Neural cell (in vitro differentiated cells): ENCODE results near the gene FEN1. TPM values are rescaled to one million over a fixed set of nuclear protein-coding genes. Genes with fewer than 3 reads are reported as not detected.

Experiments used
- H2AFZ ChIP-seq: fragments of 200-600, 300-800 bp; sonication (generic), shearing (Covaris generic); 2 replicates; pipeline ENCODE4 v1.6.0; 2014; ENCODE audit warnings: low read depth, mild to moderate bottlenecking, antibody characterized with exemption, low read length, moderate library complexity
- H3F3A ChIP-seq: fragments of 200-600 bp; shearing (Covaris generic); 2 replicates; pipeline ENCODE4 v1.6.1; 2016; ENCODE audit warnings: mild to moderate bottlenecking, moderate library complexity, mixed read lengths, antibody characterized with exemption, low read length; ENCODE audit not compliant: insufficient read depth, poor library complexity, severe bottlenecking
- H3K27ac ChIP-seq: fragments of 200-600, 300-800 bp; sonication (generic), shearing (Covaris generic); 2 replicates; pipeline ENCODE4 v1.5.1; 2014; ENCODE audit warnings: mild to moderate bottlenecking, low read length, moderate library complexity
- H3K27me3 ChIP-seq: fragments of 300-800, 200-600 bp; sonication (generic), shearing (Covaris generic); 2 replicates; pipeline ENCODE4 v1.6.0; 2014; ENCODE audit warnings: mild to moderate bottlenecking, low read depth, low read length, moderate library complexity; ENCODE audit not compliant: insufficient read depth
- H3K36me3 ChIP-seq: fragments of 300-800, 200-600 bp; sonication (generic), shearing (Covaris generic); 2 replicates; pipeline ENCODE4 v1.5.1; 2014; ENCODE audit warnings: mild to moderate bottlenecking, antibody characterized with exemption, low read length, moderate library complexity; ENCODE audit not compliant: insufficient read depth
- H3K4me2 ChIP-seq: fragments of 300-800, 200-600 bp; sonication (generic), shearing (Covaris generic); 2 replicates; pipeline ENCODE4 v1.6.0; 2014; ENCODE audit warnings: mild to moderate bottlenecking, low read length
- H3K4me3 ChIP-seq: fragments of 300-800, 200-600 bp; sonication (generic), shearing (Covaris generic); 2 replicates; pipeline ENCODE4 v1.5.1; 2014; ENCODE audit warnings: mild to moderate bottlenecking, low read length, moderate library complexity
- H3K79me2 ChIP-seq: fragments of 200-600 bp; shearing (Covaris generic); replicated peaks from 2 replicates; pipeline ENCODE4 v1.6.0; 2014; ENCODE audit warnings: mild to moderate bottlenecking, low read length, moderate library complexity; ENCODE audit not compliant: insufficient read depth
- H3K9ac ChIP-seq: fragments of 300-800, 200-600 bp; sonication (generic), shearing (Covaris generic); 2 replicates; pipeline ENCODE4 v1.6.1; 2016; ENCODE audit warnings: mild to moderate bottlenecking, low read length, mixed read lengths
- H3K9me2 ChIP-seq: fragments of 200-600 bp; shearing (Covaris generic); 2 replicates; pipeline ENCODE4 v1.6.1; 2016; ENCODE audit warnings: mild to moderate bottlenecking, low read length, mixed read lengths; ENCODE audit not compliant: insufficient read depth
- H3K9me3 ChIP-seq: fragments of 200-600, 300-800 bp; sonication (generic), shearing (Covaris generic); 2 replicates; pipeline ENCODE4 v1.6.1; 2016; ENCODE audit warnings: mild to moderate bottlenecking, mixed run types, low read length, moderate library complexity, mixed read lengths
- H4K20me1 ChIP-seq: fragments of 200-600 bp; shearing (Covaris generic); 2 replicates; pipeline ENCODE4 v1.6.1; 2016; ENCODE audit warnings: mild to moderate bottlenecking, mixed run types; ENCODE audit not compliant: insufficient read depth
- EP300 ChIP-seq: fragments of 450-650 bp; conservative IDR thresholded peaks from 2 replicates; pipeline ENCODE4 v1.6.1; 2014; ENCODE audit warnings: antibody characterized with exemption, mild to moderate bottlenecking, moderate library complexity; ENCODE audit not compliant: poor library complexity, severe bottlenecking
- EZH2 ChIP-seq: fragments of 200-600, 300-800 bp; shearing (Covaris generic), sonication (generic); IDR thresholded peaks from 2 replicates; pipeline ENCODE4 v1.6.1; 2014; ENCODE audit warnings: antibody characterized with exemption, low read length, borderline replicate concordance, mild to moderate bottlenecking; ENCODE audit not compliant: insufficient read depth, poor library complexity, severe bottlenecking
- MXI1 ChIP-seq: fragments of 450-650 bp; conservative IDR thresholded peaks from 2 replicates; pipeline ENCODE4 v1.6.1; 2014; ENCODE audit warnings: antibody characterized with exemption, mild to moderate bottlenecking; ENCODE audit not compliant: poor library complexity, severe bottlenecking
- POLR2AphosphoS5 ChIP-seq: IDR thresholded peaks from 2 replicates; pipeline ENCODE4 v1.6.1; 2012
- RAD21 ChIP-seq: fragments of 450-650 bp; conservative IDR thresholded peaks from 2 replicates; pipeline ENCODE4 v1.6.1; 2014; ENCODE audit warnings: antibody characterized with exemption, mild to moderate bottlenecking, moderate library complexity
- SMC3 ChIP-seq: fragments of 450-650 bp; conservative IDR thresholded peaks from 2 replicates; pipeline ENCODE4 v1.6.1; 2014; ENCODE audit warnings: antibody characterized with exemption, mild to moderate bottlenecking, moderate library complexity; ENCODE audit not compliant: poor library complexity
- TAF1 ChIP-seq: IDR thresholded peaks from 2 replicates; pipeline ENCODE4 v1.6.1; 2012; ENCODE audit warnings: low read depth
- polyA plus RNA-seq: library from polyadenylated mRNA; depleted of rRNA; stranded (reverse); fragments of >200 nt; gene quantifications from 2 replicates; pipeline ENCODE4 v1.2.3, GENCODE V29; 2014
- TF ChIP-seq, protein P1 (sequence below): IDR thresholded peaks from 2 replicates; pipeline ENCODE4 v1.6.1; 2012; ENCODE audit warnings: borderline replicate concordance
- TF ChIP-seq, protein P2 (sequence below): fragments of 450-650 bp; IDR thresholded peaks from 2 replicates; pipeline ENCODE4 v1.5.1; 2014; ENCODE audit warnings: antibody characterized with exemption, mild to moderate bottlenecking, moderate library complexity; ENCODE audit not compliant: poor library complexity, severe bottlenecking

The FEN1 gene
- polyA plus RNA-seq, 1 donor from 2014 or later = 27.2 TPM

DNA sequence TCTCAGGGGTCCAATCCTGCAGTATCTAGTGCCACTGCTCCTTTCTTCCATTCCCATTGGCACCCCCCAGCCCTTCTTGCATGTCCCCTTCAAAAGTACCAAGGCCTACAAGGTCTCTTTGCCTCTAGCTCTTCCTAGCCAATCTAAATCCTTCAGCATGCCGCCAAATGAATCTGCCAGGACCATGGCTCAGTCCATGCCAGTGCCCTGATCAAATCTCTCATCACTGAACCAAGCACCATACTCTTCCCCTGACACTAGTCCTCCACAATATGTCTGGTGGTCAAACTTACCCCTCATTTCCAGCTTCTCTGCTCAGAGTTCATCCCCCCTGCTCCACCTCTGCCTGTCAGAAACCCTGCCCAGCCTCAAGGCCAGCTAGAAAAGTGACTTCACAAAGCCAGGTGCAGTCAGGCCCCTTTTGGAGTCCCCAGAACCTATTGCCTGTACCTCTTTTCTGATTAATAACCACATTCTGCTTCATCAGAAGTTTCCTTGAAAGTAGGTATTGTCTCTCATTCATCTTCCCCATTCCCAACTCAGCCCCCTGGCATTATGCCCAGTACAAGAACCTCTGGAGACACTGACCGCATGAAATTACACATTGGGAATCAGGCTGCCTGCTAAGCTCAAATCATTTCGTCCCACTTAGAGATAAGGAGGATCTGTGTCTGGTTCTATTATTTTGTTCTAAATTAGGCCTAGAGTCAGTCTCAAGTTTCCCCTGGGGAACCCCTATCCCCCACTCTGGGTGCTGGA lies 11.4 kb downstream of the FEN1 start:
- Histone ChIP-seq H3K9me3 (no peaks in the 10 kb centered on the region), H2AFZ (no peak overlapping the region), H3K27ac (no peak overlapping the region), H3K4me2 (no peak overlapping the region), H3F3A (no peaks in the 10 kb centered on the region), H3K9me2 (no peaks in the 10 kb centered on the region), H3K27me3 (no peaks in the 10 kb centered on the region), H3K79me2 (no peaks in the 10 kb centered on the region), H3K36me3 (peaks cover 6% of the 10 kb centered on the region), H4K20me1 (no peaks in the 10 kb centered on the region), H3K4me3 (no peak overlapping the region), H3K9ac (no peak overlapping the region)
- TF ChIP-seq, protein P1, sequence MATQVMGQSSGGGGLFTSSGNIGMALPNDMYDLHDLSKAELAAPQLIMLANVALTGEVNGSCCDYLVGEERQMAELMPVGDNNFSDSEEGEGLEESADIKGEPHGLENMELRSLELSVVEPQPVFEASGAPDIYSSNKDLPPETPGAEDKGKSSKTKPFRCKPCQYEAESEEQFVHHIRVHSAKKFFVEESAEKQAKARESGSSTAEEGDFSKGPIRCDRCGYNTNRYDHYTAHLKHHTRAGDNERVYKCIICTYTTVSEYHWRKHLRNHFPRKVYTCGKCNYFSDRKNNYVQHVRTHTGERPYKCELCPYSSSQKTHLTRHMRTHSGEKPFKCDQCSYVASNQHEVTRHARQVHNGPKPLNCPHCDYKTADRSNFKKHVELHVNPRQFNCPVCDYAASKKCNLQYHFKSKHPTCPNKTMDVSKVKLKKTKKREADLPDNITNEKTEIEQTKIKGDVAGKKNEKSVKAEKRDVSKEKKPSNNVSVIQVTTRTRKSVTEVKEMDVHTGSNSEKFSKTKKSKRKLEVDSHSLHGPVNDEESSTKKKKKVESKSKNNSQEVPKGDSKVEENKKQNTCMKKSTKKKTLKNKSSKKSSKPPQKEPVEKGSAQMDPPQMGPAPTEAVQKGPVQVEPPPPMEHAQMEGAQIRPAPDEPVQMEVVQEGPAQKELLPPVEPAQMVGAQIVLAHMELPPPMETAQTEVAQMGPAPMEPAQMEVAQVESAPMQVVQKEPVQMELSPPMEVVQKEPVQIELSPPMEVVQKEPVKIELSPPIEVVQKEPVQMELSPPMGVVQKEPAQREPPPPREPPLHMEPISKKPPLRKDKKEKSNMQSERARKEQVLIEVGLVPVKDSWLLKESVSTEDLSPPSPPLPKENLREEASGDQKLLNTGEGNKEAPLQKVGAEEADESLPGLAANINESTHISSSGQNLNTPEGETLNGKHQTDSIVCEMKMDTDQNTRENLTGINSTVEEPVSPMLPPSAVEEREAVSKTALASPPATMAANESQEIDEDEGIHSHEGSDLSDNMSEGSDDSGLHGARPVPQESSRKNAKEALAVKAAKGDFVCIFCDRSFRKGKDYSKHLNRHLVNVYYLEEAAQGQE = no peak

DNA sequence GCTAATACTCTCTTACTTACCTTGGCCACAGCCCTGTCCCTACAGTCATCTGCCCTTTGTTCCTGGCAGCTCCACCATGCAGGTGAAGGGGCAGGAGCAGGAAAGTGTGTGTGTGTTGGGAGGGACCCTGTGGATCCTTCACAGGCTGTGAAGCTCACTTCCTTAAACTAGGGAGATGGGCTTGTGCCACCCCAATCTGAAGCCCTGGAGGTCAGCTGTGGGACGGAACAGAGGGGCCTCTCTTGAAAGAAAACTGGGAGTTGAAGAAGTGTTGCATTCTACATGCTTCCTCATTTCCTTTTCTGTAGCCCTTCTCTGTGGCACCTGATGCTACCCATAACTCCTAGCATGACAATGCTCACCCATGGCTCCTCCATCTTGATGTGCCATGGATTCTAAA lies 12.4 kb downstream of the FEN1 start:
- Histone ChIP-seq H4K20me1 (no peaks in the 10 kb centered on the region), H3K9me3 (no peaks in the 10 kb centered on the region), H3K79me2 (no peaks in the 10 kb centered on the region), H3K9me2 (no peaks in the 10 kb centered on the region), H2AFZ (no peak overlapping the region), H3K27ac (no peak overlapping the region), H3K36me3 (peaks cover 6% of the 10 kb centered on the region), H3K4me2 (no peak overlapping the region), H3K27me3 (no peaks in the 10 kb centered on the region), H3K9ac (no peak overlapping the region), H3F3A (no peaks in the 10 kb centered on the region), H3K4me3 (no peak overlapping the region)
- TF ChIP-seq, protein P1 = no peak
- no peak for TF ChIP-seq MXI1
- no peak for TF ChIP-seq SMC3
- TF ChIP-seq, protein P2, sequence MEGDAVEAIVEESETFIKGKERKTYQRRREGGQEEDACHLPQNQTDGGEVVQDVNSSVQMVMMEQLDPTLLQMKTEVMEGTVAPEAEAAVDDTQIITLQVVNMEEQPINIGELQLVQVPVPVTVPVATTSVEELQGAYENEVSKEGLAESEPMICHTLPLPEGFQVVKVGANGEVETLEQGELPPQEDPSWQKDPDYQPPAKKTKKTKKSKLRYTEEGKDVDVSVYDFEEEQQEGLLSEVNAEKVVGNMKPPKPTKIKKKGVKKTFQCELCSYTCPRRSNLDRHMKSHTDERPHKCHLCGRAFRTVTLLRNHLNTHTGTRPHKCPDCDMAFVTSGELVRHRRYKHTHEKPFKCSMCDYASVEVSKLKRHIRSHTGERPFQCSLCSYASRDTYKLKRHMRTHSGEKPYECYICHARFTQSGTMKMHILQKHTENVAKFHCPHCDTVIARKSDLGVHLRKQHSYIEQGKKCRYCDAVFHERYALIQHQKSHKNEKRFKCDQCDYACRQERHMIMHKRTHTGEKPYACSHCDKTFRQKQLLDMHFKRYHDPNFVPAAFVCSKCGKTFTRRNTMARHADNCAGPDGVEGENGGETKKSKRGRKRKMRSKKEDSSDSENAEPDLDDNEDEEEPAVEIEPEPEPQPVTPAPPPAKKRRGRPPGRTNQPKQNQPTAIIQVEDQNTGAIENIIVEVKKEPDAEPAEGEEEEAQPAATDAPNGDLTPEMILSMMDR = no peak
- no peak for TF ChIP-seq TAF1
- no peak for TF ChIP-seq EZH2
- TF ChIP-seq EP300 = no peak
- TF ChIP-seq RAD21 = no peak
- TF ChIP-seq POLR2AphosphoS5 = no peak
